Measurements from ENCODE around the gene C16orf74. TPM values are rescaled to one million over a fixed set of nuclear protein-coding genes. Genes with fewer than 3 reads are reported as not detected.

C16orf74 gene
- 10 to 100 TPM in 1 of 5 donors, 1 to 10 TPM in 2, not detected in 2; 1.1 to 24.9 (median 2.9) TPM for total RNA-seq
- 10 to 100 TPM in 1 of 3 donors, 1 to 10 TPM in 1, not detected in 1; 4.6 to 12.4 TPM for polyA plus RNA-seq
- long read RNA-seq, donor 1: 0 reads
- long read RNA-seq, donor 2: 0 reads
- long read RNA-seq, donor 3, partial matches to known transcripts: 0 of 1 reads
- long read RNA-seq, donor 3, other reads (novel, unspliced or antisense): 0 of 1 reads
- long read RNA-seq, donor 4: 0 reads
- long read RNA-seq, donor 5, partial matches to known transcripts: 0 of 2 reads
- long read RNA-seq, donor 5, other reads (novel, unspliced or antisense): 0 of 2 reads
- long read RNA-seq, donor 6, partial matches to known transcripts: 729 of 2,155 reads
- long read RNA-seq, donor 6, other reads (novel, unspliced or antisense): 1,420 of 2,155 reads
- long read RNA-seq, donor 7, partial matches to known transcripts: 0 of 1 reads
- long read RNA-seq, donor 7, other reads (novel, unspliced or antisense): 0 of 1 reads
- long read RNA-seq, donor 8, partial matches to known transcripts: 0 of 2 reads
- long read RNA-seq, donor 8, other reads (novel, unspliced or antisense): 0 of 2 reads
- long read RNA-seq, donor 9, partial matches to known transcripts: 0 of 2 reads
- long read RNA-seq, donor 9, other reads (novel, unspliced or antisense): 0 of 2 reads
- long read RNA-seq, donor 10: 0 reads

DNA sequence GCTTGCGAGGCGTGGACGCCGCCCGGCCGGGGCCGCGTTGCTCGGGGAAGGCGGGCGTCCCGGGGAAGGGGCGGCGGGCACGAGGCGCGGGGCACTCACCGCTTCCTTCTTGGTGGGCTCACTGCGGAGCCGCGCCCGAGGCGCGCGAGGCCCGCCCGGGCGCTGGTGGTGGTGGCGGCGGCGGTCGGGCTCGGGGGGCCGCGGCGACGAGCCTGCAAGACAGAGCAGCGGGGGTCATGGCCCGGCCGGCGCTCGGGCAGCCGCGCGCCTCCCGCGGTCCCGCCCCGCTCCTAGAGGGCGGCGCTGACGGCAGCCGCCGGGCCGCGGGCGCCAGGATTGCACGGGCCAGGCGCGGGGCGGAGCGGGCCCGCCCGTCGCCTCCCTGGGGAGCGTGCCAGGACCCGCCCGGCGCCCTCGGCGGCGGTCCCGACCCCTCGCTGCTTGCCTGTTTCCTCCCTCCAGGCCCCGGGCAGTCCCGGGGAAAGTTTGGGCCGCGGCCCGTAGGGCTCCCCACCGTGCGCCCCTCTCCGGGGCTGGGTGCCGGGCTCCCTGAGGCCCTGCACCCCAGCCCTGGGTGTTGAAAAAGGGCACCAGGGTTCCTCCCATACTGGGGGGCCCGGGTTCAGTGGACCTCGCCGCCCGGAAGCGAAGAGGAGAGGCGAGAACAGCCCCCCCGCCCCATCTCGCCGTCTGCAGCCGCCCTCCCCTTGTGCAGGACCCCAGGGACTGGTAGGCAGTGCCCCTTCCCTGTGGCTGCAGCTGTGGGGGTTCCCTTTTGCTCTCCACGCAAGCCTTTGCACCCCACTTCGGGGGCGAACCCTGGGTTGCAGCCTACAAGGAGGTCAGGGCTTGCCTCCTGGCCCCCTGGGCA is at the start of gene C16orf74:
C16orf74 (minus strand) TSS at position 270 of the 871 bp plus-strand sequence. CDS start 15,879 bp downstream, outside the sequence.
- Histone ChIP-seq H3K27ac (peak within 1 kb of the TSS in 3 of 5 donors; percentile 24 to 38 (median 26)), H3K9me3 (no peaks in the 10 kb centered on the region), H3K27me3 (peaks cover 0 to 21% (median 7%) of the 10 kb centered on the region in 3 donors), H3K36me3 (no peaks in the 10 kb centered on the region), H3K4me3 (peak within 1 kb of the TSS; percentile 60 to 76 (median 60)), H3K4me1 (peaks cover 37 to 52% (median 48%) of the 10 kb centered on the region in 4 donors)
- TF ChIP-seq POLR2A (IDR thresholded peaks at IDR 0.05): no peak
- peak; percentile 68 to 86 for DNase-seq
- WGBS, 5 donors: 1 to 11% (median 8%) methylated on average over 11 to 84 of the region's 96 CpGs
- intact Hi-C loops (cut with DNase I; ENCODE audit: low total_unique reads): no loop called here

DNA sequence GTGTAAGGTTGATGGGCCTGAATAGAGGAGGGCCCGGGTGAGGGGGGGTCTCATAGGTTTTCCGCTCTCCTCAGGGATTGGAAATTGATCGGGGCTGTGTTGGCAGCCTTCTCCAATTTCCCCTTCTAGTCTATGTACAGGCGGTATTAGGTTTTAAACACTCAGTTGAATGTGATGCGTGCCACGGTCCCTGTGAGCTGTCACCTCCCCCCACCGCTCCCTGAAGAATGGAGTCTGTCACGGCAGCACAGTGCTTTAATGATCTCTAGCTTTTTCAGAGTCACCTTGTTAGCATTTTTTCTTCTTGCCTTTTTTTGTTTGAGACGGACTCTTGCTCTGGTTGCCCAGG is 49.4 kb upstream of the C16orf74 start:
- Histone ChIP-seq H3K27ac (peak overlapping the region; percentile 90 to 96 (median 91)), H3K9me3 (no peaks in the 10 kb centered on the region), H3K27me3 (no peaks in the 10 kb centered on the region), H3K4me1 (peaks cover 19 to 57% (median 42%) of the 10 kb centered on the region in 4 donors), H3K36me3 (peaks cover 52 to 61% (median 60%) of the 10 kb centered on the region in 4 donors), H3K4me3 (peak overlapping the region; percentile 62 to 99 (median 89))
- DNase-seq: no peak
- intact Hi-C loops (cut with DNase I; ENCODE audit: low total_unique reads): no loop called here
- 4 to 20% (median 11%) methylated on average over 8 to 9 of the region's 9 CpGs for WGBS, 5 donors
- TF ChIP-seq EP300 (IDR thresholded peaks at IDR 0.05): no peak
- TF ChIP-seq, protein P1, sequence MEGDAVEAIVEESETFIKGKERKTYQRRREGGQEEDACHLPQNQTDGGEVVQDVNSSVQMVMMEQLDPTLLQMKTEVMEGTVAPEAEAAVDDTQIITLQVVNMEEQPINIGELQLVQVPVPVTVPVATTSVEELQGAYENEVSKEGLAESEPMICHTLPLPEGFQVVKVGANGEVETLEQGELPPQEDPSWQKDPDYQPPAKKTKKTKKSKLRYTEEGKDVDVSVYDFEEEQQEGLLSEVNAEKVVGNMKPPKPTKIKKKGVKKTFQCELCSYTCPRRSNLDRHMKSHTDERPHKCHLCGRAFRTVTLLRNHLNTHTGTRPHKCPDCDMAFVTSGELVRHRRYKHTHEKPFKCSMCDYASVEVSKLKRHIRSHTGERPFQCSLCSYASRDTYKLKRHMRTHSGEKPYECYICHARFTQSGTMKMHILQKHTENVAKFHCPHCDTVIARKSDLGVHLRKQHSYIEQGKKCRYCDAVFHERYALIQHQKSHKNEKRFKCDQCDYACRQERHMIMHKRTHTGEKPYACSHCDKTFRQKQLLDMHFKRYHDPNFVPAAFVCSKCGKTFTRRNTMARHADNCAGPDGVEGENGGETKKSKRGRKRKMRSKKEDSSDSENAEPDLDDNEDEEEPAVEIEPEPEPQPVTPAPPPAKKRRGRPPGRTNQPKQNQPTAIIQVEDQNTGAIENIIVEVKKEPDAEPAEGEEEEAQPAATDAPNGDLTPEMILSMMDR (IDR thresholded peaks at IDR 0.05): no peak
- TF ChIP-seq POLR2AphosphoS5 (IDR thresholded peaks at IDR 0.05): no peak
- TF ChIP-seq POLR2A (IDR thresholded peaks at IDR 0.05): no peak

GRCh38 chr16:85799497-85800320 is 48.8 kb upstream of the C16orf74 start, which contains the start of the genes COX4I1 and EMC8:
TSS of gene COX4I1 (plus strand) at chr16:85799695. CDS start at chr16:85801206, 1,511 bp downstream.
TSS of gene EMC8 (minus strand) at chr16:85799544. CDS start at chr16:85799295, 249 bp downstream.
- H3K4me1 ChIP-seq: peaks cover 19 to 57% (median 42%) of the 10 kb centered on the region in 4 donors
- WGBS, 5 donors: 0% methylated on average over 35 to 87 of the region's 87 CpGs
- peak within 1 kb of the TSS; percentile 90 to 96 (median 91) for H3K27ac ChIP-seq
- no peaks in the 10 kb centered on the region for H3K27me3 ChIP-seq
- peaks cover 50 to 61% (median 60%) of the 10 kb centered on the region in 4 donors for H3K36me3 ChIP-seq
- H3K4me3 ChIP-seq: peak within 1 kb of the TSS; percentile 62 to 99 (median 89)
- DNase-seq: peak; percentile 96 to 98
- no peaks in the 10 kb centered on the region for H3K9me3 ChIP-seq
- intact Hi-C loops (cut with DNase I; ENCODE audit: low total_unique reads): no loop called here
- TF ChIP-seq POLR2A (IDR thresholded peaks at IDR 0.05): peak in 2 of 4 donors; percentile 26 to 57
- TF ChIP-seq POLR2AphosphoS5 (IDR thresholded peaks at IDR 0.05): peak; percentile 95 to 99 (median 98)
- no peak for TF ChIP-seq EP300 (IDR thresholded peaks at IDR 0.05)

GRCh38 chr16:85798901-85799496 is 48.1 kb upstream of the C16orf74 start:
- no peaks in the 10 kb centered on the region for H3K27me3 ChIP-seq
- intact Hi-C loops (cut with DNase I; ENCODE audit: low total_unique reads): no loop called here
- TF ChIP-seq, protein P1 (IDR thresholded peaks at IDR 0.05): no peak
- peak in 1 of 2 donors; percentile 67 for DNase-seq
- no peaks in the 10 kb centered on the region for H3K9me3 ChIP-seq
- peaks cover 46 to 61% (median 60%) of the 10 kb centered on the region in 4 donors for H3K36me3 ChIP-seq
- H3K4me1 ChIP-seq: peaks cover 19 to 57% (median 42%) of the 10 kb centered on the region in 4 donors
- peak overlapping the region; percentile 62 to 99 (median 89) for H3K4me3 ChIP-seq
- H3K27ac ChIP-seq: peak overlapping the region; percentile 90 to 96 (median 91)
- 0% methylated on average over 3 to 51 of the region's 51 CpGs for WGBS, 5 donors
